ENCODE measurements around the gene NACC2.

NACC2 gene

GRCh38 chr9:135986605-135987004, 108.5 kb downstream of the NACC2 start:
- Mint-ChIP-seq H3K9me3 (peaks cover 2% of the 10 kb centered on the region), H3K4me3 (no peak overlapping the region), H3K27me3 (peaks cover 8% of the 10 kb centered on the region), H3K4me1 (peaks cover 5% of the 10 kb centered on the region), H3K27ac (no peak overlapping the region), H3K36me3 (no peaks in the 10 kb centered on the region)
- DNase-seq (ENCODE audit: low spot score in 2 of 2): no peak
- ATAC-seq (ENCODE audit: low read depth): no peak

GRCh38 chr9:135985889-135986288, 109.2 kb downstream of the NACC2 start:
- H3K36me3 Mint-ChIP-seq: no peaks in the 10 kb centered on the region
- H3K27ac Mint-ChIP-seq: no peak overlapping the region
- H3K4me3 Mint-ChIP-seq: no peak overlapping the region
- peaks cover 9% of the 10 kb centered on the region for H3K27me3 Mint-ChIP-seq
- DNase-seq (ENCODE audit: low spot score in 2 of 2) (no peak), ATAC-seq (ENCODE audit: low read depth) (no peak)
- peaks cover 4% of the 10 kb centered on the region for H3K4me1 Mint-ChIP-seq
- H3K9me3 Mint-ChIP-seq: peaks cover 2% of the 10 kb centered on the region

- no peaks in the 10 kb centered on the region for H3K36me3 Mint-ChIP-seq
- DNase-seq (ENCODE audit: low spot score in 2 of 2): no peak
- no peak for ATAC-seq (ENCODE audit: low read depth)
- H3K27me3 Mint-ChIP-seq: peaks cover 10% of the 10 kb centered on the region
- no peak overlapping the region for H3K4me3 Mint-ChIP-seq
- H3K4me1 Mint-ChIP-seq: peaks cover 2% of the 10 kb centered on the region
- H3K27ac Mint-ChIP-seq: no peak overlapping the region
- H3K9me3 Mint-ChIP-seq: no peaks in the 10 kb centered on the region
These were observed 109.7 kb downstream of the NACC2 start for GRCh38 chr9:135985459-135985774.

- no peaks in the 10 kb centered on the region for H3K36me3 Mint-ChIP-seq
- DNase-seq (ENCODE audit: low spot score in 2 of 2): no peak
- no peak overlapping the region for H3K27ac Mint-ChIP-seq
- H3K4me3 Mint-ChIP-seq: no peak overlapping the region
- ATAC-seq (ENCODE audit: low read depth): no peak
- no peaks in the 10 kb centered on the region for H3K4me1 Mint-ChIP-seq
- H3K9me3 Mint-ChIP-seq: no peaks in the 10 kb centered on the region
- H3K27me3 Mint-ChIP-seq: peaks cover 11% of the 10 kb centered on the region
These were observed 110.9 kb downstream of the NACC2 start for GRCh38 chr9:135984072-135984710.

- Mint-ChIP-seq H3K36me3 (no peaks in the 10 kb centered on the region), H3K27me3 (peaks cover 11% of the 10 kb centered on the region), H3K4me1 (peaks cover 5% of the 10 kb centered on the region), H3K27ac (no peak overlapping the region), H3K9me3 (no peaks in the 10 kb centered on the region), H3K4me3 (no peak overlapping the region)
- no peak for DNase-seq (ENCODE audit: low spot score in 2 of 2)
- ATAC-seq (ENCODE audit: low read depth): no peak
These were observed 111.6 kb downstream of the NACC2 start for GRCh38 chr9:135983208-135984071.

GRCh38 chr9:135982499-135983207, 112.4 kb downstream of the NACC2 start:
- Mint-ChIP-seq H3K4me1 (peaks cover 5% of the 10 kb centered on the region), H3K36me3 (no peaks in the 10 kb centered on the region), H3K27ac (no peak overlapping the region), H3K9me3 (no peaks in the 10 kb centered on the region), H3K27me3 (peaks cover 8% of the 10 kb centered on the region), H3K4me3 (no peak overlapping the region)
- DNase-seq (ENCODE audit: low spot score in 2 of 2): no peak
- no peak for ATAC-seq (ENCODE audit: low read depth)

GRCh38 chr9:135980926-135981630, 114.0 kb downstream of the NACC2 start:
- Mint-ChIP-seq H3K27ac (no peak overlapping the region), H3K9me3 (no peaks in the 10 kb centered on the region), H3K4me1 (peaks cover 5% of the 10 kb centered on the region), H3K27me3 (peaks cover 13% of the 10 kb centered on the region), H3K4me3 (no peak overlapping the region), H3K36me3 (no peaks in the 10 kb centered on the region)
- ATAC-seq (ENCODE audit: low read depth) (no peak), DNase-seq (ENCODE audit: low spot score in 2 of 2) (no peak)

- Mint-ChIP-seq H3K36me3 (no peaks in the 10 kb centered on the region), H3K9me3 (no peaks in the 10 kb centered on the region), H3K27me3 (peaks cover 12% of the 10 kb centered on the region), H3K27ac (no peak overlapping the region), H3K4me3 (no peak overlapping the region), H3K4me1 (peaks cover 5% of the 10 kb centered on the region)
- DNase-seq (ENCODE audit: low spot score in 2 of 2) (no peak), ATAC-seq (ENCODE audit: low read depth) (no peak)
These were observed 115.4 kb downstream of the NACC2 start for GRCh38 chr9:135979547-135980166.

- Mint-ChIP-seq H3K27ac (no peak overlapping the region), H3K27me3 (peaks cover 14% of the 10 kb centered on the region), H3K4me1 (peaks cover 5% of the 10 kb centered on the region), H3K4me3 (no peak overlapping the region), H3K9me3 (no peaks in the 10 kb centered on the region), H3K36me3 (no peaks in the 10 kb centered on the region)
- no peak for DNase-seq (ENCODE audit: low spot score in 2 of 2)
- ATAC-seq (ENCODE audit: low read depth): peak; percentile 63
These were observed 116.2 kb downstream of the NACC2 start for GRCh38 chr9:135978642-135979546.

- no peaks in the 10 kb centered on the region for H3K36me3 Mint-ChIP-seq
- H3K4me3 Mint-ChIP-seq: no peak overlapping the region
- no peaks in the 10 kb centered on the region for H3K9me3 Mint-ChIP-seq
- peaks cover 13% of the 10 kb centered on the region for H3K27me3 Mint-ChIP-seq
- ATAC-seq (ENCODE audit: low read depth) (no peak), DNase-seq (ENCODE audit: low spot score in 2 of 2) (no peak)
- H3K4me1 Mint-ChIP-seq: peaks cover 5% of the 10 kb centered on the region
- H3K27ac Mint-ChIP-seq: no peak overlapping the region
These were observed 118.1 kb downstream of the NACC2 start for GRCh38 chr9:135976944-135977343.

- Mint-ChIP-seq H3K4me1 (peaks cover 5% of the 10 kb centered on the region), H3K9me3 (no peaks in the 10 kb centered on the region), H3K36me3 (no peaks in the 10 kb centered on the region), H3K27ac (no peak overlapping the region), H3K27me3 (peaks cover 13% of the 10 kb centered on the region), H3K4me3 (no peak overlapping the region)
- ATAC-seq (ENCODE audit: low read depth) (no peak), DNase-seq (ENCODE audit: low spot score in 2 of 2) (no peak)
These were observed 118.6 kb downstream of the NACC2 start for GRCh38 chr9:135976531-135976930.

GRCh38 chr9:135975834-135976233, 119.3 kb downstream of the NACC2 start:
- ATAC-seq (ENCODE audit: low read depth) (no peak), DNase-seq (ENCODE audit: low spot score in 2 of 2) (no peak)
- no peaks in the 10 kb centered on the region for H3K36me3 Mint-ChIP-seq
- H3K9me3 Mint-ChIP-seq: no peaks in the 10 kb centered on the region
- H3K27me3 Mint-ChIP-seq: peaks cover 12% of the 10 kb centered on the region
- H3K27ac Mint-ChIP-seq: no peak overlapping the region
- H3K4me1 Mint-ChIP-seq: peaks cover 5% of the 10 kb centered on the region
- H3K4me3 Mint-ChIP-seq: no peak overlapping the region

- Mint-ChIP-seq H3K4me1 (peaks cover 5% of the 10 kb centered on the region), H3K27ac (no peak overlapping the region), H3K4me3 (no peak overlapping the region), H3K27me3 (peaks cover 13% of the 10 kb centered on the region), H3K36me3 (no peaks in the 10 kb centered on the region), H3K9me3 (no peaks in the 10 kb centered on the region)
- ATAC-seq (ENCODE audit: low read depth) (no peak), DNase-seq (ENCODE audit: low spot score in 2 of 2) (no peak)
These were observed 120.9 kb downstream of the NACC2 start for GRCh38 chr9:135974220-135974573.
